KG1 (cell line): Measurements from ENCODE around the gene EZR.

Experiments used
- DNase-seq: peaks from one replicate; lab custom pipeline; 2025; lab: John Stamatoyannopoulos, UW

The EZR gene

DNA sequence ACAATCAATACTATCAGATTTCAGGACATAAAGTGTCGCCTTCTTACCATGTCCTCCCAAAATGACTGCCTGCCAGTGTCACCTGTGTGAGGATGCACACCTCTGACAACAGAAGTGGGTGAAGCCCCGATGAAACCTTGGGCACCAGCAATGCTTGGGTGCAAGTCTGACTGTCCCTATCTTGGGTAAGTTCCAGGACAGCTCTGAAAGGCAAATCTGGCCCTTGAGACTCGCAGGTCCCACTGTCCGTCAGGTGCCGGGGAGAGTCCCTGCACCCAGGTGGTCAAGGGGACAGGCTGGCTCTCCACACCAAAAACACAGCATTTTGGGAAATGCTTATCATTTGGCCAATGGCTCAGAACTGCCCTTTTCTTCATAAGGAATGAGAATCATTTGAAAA, 43.3 kb downstream of the EZR start:
- DNase-seq = no peak

DNA sequence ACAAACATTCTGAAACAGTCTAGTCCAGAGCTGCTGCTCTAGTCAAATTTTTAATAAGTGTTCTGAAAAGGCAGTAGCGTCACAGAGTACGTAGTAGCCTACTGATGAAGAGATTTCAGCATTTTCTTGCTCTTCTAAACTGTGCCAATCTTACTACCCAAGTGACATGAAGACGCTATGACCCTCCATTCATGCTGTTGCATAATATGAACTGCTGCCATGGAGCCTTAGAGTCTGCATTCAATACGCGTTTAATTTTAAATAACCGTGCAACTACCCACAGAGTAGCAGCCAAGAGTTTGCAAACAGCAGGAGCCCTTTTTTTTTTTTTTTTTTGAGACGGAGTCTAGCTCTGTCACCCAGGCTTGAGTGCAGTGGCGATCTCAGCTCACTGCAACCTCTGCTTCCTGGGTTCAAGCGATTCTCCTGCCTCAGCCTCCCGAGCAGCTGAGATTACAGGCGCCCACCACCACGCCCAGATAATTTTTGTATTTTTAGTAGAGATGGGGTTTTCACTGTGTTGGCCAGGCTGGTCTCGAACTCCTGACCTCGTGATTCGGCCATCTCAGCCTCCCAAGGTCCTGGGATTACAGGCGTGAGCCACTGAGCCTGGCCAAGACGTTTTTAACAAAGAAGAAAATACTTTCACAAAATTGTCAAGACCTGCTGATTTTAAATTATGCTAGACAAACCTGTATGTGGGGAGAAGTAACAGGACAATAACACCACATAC, 44.3 kb downstream of the EZR start:
- no peak for DNase-seq

DNA sequence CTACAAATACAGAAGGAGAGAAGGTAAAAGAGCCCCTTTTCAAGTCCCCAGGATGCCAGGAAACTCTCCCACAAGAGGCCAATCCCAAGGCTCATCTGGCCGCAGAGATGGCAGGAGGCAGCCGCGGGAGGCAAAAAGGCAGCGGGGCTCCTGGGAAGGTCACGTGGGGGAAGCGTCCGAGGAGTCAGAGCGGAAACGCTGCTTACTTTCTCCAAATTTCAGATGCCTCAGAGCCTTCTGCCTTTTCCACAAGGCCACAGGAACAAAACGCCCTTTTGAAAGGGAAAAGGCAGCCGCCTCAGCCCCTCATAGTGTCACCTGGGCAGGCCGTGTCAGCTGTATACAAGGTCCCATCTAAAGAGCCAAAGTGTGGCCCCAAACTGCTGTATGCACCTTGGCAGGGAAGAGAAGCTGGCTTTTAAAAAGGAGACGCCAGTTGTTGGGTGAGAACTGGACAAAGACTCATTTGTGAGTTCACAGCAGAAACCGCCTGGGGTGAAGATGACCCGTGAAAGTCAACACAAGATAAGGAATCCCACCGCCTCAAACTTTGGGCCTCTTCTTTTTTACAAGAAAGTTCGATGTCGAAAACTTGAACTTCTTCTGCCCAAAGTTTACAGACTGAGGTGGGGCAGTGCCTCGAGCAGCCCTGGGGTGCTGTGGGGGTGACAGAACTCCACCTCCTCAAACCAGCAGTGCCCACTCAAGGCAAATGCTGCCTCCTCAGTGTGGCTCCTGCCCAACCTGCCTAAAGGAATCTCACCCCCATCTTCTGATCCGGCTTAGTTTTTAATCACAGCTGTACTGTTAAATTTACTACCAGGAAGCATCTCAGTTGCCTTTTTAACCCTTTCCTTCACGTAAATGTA, 45.4 kb downstream of the EZR start:
- no peak for DNase-seq

DNA sequence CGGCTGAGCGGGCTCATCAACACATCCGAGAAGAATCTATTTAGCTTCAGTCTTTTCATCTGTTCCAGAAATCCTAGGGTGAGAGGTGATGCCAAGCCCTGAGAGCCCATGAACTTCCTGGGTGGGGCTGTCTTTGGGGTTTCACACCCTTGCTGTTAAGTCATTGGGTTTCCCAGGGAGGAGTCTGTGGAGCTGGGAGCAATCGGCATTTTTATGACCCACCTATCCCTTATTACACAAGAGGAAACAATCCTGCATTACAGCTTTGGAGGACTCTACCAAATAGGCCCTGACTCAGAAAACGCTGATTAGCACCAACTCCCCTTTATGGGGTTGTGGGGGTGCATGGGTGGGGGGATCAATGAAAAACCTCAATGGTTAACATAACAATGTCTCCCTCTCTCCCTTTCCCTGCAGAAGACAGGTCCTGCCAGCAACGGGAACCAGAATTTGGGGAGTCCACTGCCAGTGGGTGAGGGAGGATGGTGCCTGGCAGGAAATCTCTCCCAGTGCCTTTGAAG, 46.3 kb downstream of the EZR start:
- DNase-seq = no peak

DNA sequence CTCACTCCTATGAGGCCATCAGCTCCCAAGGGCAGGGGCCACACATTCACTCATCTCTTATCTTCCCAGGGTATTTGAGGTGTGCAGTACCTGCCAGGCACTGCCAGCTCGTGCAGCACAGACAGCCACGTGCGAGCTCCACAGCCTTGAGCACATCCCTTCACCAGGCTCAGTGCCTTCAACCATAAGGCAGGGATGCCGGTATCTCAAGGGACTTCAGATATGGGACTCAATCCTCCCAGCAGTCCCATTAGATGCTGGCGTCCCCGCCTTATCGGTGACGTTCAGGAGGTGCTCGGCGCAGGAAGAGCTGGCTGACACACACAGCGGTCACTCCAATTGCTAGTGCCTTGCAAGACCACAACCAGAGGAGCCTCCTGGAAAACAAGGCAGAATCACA, 47.0 kb downstream of the EZR start:
- DNase-seq = no peak

DNA sequence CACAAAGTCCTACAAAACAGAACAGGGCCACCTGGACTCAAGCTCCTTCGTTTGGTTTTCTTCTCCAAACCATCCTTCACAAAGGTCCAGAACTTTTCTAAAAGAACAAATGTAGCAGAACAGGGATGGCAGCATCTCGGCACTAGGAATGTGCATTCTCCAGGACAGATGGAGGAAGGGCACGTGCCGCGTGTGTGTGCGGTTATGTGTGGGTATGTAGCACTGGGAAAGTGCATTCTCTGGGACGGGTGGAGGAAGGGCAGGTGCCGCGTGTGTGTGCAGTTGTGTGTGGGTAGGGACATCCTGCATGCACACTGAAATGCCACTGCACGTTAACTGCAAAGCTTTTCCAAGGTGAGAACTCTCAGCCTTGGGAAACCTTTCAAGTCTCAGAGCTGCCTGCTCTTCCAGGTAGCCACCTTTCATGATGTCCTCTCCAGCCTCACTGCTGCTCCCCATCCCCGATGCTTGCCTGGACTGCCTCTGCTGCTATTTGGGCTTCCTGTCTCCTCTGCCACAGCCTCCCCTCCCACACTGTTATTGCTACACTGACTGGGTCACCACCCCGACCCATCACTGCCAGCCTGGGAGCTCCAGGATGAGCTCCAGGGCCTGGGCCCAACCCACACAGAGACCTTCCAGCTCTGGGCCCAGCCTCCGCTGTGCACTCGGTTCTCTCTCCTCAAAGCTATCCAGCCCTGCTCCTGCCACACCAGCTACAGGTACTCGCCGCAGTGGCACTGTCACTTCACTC, 47.6 kb downstream of the EZR start:
- no peak for DNase-seq

DNA sequence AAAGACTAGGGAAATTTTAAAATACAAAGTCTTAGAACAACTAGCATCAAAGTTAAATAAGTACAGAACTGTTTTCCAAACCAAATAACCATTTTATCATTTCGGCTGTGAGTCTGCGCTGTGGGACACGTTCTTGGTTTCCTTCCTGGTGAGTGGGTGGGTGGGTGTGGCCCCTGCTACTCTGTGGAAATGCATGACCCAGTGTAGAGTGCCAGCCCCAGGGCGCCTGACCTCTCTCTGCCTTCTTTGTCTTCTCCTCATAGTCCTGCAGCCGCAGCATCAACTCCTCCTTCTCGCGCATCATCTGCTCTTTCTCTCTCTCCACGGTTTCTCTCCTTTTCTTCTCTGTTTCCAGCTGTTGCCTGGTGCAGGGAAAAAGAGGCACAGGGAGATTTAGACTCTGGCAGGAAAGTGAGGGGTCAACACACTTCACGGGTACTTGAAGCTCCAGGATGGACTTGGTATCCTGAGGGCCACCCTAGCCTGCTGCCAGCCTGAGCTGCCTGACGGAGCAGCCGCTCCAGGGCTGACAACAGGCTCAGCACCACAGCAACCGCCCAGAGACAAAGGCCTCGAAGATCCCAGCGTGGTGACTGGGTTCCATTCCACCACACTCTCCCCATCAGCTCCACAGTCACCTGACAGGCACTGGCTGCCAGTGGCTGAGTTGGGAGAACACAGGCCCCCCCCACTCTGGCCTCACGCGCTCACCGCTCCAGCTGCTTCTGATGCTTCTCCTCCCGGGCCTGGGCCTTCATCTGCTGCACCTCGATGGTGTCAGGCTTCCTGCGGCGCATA, 48.4 kb downstream of the EZR start:
- no peak for DNase-seq

DNA sequence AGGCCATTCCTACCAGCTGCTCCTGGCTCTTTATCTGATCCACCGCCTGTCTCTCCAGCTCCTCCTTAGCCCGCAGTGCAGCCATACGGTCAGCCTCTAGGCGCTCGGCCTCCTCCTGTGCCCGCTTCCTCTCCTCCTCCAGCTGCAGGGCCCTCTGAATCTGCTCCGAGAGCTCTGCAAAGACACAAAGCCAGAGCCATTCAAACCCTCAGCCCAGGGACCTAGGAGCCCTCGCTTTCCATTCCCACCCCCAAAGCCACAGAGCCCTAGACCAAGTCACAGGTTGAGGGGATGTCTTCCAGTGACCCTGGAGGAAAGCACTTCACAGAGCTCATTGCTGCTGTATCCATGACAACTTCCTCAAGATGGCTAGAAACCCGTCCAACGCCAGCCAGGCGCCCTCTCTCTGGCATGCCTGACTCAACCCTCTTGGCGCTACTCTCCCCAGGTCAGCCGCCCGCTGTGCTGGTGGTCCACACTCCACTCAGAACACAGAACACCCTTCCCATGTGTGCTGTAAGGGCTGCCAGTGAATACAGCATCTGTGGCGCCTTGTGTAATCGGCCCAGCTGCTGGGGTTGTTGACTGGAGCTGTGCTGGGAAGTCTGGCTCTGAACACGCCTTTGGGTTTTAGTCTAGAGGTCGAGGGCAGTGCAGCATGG, 49.3 kb downstream of the EZR start:
- no peak for DNase-seq

DNA sequence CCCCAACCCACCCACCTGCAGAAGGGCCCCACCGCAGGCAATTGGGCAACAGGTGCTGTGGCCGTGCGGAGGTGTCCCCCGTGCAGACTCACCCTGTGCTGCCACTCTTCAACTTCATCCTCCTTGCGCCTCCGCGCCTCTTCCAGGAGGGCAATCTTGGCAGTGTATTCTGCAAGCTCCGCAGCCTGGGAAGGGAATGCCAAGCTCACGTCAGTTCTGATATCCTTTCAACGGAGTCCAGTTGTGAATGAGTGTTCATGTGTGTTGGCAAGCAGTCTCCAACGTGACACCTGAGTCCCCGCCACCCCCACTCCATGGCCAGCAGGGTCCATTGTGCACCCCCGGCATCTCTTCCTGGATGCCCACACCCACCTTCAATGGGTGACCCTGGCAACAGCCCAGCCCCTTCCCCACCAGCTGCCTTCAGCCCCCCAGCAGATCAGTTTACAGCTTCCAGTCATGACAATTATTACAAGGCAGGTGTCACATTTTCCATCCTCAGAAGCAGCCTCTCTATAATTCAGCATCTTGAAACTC, 49.9 kb downstream of the EZR start:
- DNase-seq = no peak

DNA sequence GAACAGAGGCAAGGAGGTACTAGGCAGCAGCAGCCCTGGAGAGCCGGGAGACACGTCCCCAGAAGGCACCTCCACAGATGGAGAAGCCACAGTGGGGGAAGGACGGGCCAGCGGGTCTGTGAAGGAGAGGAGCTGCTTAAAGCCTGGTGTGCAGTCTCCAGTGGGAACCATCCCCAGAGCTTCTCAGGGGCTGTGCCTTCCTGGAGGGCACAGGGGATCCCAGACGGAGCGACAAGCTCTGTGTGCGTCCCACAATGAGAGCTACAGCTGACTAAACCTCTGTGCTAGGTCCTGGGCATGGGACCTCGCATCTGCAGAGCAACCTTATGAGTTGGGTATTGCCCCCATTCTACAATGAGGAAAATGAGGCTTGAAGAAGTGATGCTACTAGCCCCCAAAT, 50.7 kb downstream of the EZR start:
- DNase-seq = no peak

DNA sequence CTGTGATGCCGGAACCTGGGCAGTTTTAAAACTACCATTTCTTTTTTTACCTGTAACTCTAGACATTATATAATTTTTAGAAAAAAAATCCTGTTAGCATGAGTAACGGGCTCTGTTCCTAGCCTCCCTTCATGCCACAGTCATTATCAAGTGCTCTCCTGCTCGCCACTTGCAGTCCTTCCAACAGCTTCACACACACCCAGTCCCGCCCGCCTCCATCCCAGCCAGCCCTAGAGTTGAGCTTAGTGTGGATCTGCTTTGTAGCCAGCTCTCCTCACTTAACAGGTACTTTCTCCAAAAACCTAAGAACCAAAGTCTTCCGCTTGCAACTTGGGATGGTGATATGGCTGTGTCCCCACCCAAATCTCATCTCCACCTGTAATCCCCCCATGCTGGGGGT, 51.5 kb downstream of the EZR start:
- no peak for DNase-seq

DNA sequence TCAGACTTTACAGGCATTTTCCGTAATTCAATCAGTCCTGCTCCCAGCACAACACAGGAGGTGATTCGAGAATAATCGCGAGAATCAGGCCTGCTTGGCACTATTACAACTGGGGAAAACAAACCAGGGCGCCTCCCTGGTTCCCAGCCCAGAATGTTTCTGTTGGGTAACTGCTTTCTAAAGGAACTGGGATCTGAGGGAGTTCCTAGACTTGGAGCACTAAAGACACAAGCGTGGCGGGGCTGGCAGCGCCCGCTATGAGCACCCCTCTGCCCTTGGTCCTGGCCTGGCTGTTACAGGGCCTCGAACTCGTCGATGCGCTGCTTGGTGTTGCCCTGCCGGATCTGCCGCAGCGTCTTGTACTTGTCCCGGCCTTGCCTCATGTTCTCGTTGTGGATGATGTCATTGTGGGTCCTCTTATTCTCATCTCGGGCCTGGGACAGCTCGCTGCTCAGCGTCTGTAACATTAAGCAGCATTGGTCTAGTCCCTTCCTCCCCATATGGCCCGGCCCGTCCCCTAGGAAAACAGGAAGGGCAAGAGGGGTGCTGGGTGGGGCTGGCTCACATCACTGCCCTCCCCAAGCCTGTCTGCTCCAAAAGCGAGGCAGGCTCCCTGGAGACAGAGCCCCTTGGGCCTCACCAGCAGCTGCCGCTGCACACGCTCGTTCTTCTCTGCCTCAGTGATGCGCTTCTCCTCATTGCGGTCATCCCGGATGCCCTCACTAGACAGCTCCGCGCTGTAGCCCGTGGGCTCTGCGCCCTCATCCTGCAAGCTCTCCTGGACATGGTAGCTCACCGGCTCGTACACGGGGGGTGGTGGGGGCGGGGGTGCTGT, 52.3 kb downstream of the EZR start:
- no peak for DNase-seq

DNA sequence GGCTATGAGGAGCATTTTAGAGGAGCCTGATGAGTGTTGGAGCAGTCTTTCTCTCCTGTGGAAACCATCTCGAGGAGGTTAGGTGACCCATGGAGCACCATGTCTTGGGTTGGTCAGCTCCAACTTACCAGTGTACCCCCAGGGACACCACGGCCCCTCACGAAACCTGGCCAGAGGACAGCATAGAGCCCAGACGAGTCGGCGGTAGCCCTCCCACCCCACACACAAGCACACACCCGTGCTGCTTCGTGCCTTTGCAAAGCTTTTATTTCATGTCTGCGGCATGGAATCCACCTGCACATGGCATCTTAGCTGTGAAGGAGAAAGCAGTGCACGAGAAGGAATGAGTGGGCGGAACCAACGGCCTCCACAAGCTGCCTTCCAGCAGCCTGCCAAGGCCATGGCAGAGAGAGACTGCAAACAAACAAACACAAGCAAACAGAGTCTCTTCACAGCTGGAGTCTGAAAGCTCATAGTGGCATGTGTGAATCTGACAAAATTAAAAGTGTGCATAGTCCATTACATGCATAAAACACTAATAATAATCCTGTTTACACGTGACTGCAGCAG, 53.6 kb downstream of the EZR start:
- DNase-seq = no peak

DNA sequence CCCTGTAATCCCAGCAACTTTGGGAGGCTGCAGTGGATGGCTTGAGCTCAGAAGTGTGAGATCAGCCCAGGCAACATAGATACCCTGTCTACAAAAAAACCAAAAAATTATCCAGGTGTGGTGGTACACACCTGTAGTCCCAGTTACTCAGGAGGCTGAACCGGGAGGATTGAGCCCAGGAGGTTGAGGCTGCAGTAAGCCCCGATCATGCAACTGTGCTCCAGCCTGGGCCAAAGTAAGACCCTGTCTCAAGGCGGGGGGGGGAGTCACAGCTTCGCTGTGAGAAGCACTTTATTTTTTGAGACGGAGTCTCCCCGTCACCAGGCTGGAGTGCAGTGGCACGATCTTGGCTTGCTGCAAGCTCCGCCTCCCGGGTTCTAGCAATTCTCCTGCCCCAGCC, 54.2 kb downstream of the EZR start:
- DNase-seq = no peak

DNA sequence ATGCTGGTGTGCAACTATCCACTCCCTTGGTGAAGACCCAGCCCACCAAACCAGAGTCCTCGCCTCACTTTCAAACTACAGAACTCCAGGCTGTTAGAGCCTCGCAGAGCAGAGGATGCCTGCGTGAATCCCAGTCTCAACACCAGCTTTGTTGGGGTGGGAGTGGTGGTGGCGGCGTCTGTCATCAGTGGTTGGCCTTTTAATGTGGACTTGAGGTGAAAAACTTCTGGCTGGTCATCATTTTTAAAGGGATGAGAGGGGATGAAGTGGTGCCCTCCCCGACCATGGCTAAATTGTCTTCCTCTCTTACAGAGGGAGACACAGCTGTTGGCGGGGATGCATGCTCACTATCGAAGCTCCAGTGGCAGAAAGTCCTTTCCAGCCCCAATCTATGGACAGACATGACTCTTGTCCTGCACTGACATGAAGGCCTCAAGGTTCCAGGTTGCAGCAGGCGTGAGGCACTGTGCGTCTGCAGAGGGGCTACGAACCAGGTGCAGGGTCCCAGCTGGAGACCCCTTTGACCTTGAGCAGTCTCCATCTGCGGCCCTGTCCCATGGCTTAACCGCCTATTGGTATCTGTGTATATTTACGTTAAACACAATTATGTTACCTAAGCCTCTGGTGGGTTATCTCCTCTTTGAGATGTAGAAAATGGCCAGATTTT, 54.9 kb downstream of the EZR start:
- DNase-seq = no peak

DNA sequence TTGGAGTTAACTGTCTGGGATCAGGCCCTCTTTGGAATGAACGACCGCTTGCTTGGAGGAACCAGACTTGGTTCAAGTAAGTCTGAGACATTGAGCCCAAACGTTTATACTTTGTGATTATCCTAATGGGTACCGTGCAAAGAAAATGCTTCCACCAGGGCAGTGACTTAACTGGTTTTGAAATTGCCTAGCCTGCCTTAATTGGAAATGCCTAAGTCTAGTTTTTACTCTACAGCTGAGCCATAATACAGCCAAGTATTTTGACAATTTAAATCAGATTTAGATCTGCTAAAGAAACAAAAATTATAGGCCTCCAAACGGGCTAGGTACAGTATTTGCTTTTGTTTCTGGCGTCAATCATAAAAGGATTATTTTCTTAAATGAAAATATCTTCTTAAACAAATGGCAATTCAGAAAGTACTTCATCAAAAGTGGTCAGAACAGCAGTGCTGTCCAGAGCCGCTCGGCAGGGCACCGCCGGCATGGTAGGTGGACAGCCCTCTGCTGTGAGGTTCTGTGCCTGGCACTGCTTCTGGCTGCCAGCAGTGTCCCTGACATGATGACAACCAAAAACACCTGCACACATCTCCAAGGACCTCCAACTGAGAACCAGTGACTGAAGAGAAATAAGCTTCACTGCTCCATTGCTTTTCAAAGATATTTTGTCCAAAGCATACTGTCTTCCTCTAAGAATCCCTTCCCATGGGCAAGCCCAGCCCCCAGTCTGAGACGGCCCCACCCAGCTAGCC, 55.6 kb downstream of the EZR start:
- no peak for DNase-seq

DNA sequence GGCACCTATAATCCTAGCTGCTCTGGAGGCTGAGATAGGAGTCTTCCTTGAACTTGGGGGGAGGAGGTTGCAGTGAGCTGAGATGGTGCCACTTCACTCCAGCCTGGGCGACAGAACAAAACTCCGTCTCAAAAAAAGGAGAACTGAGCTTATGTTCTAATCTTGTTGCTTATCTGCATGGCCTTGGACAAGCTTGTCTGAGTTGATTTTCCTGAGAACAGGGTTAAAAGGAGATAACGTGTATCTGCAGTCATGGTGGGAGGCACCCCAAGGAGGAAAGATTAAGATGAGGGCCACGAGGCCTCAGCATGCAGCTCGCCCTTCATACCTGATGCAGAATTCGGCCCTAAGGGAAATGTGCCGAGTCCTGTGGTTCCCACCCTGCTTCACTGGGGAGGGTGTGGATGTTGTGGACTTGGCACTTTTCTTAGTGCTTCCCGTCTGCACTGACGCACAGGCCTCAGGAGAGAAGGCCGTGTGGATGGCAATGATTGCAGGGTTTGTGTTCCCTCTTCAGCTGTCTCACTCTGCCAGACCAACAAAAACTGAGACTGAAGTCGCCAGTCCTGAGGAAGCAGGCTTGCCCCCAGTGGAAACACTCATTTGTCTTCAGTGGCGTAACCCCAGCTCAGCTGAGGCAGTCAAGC, 56.3 kb downstream of the EZR start:
- no peak for DNase-seq

DNA sequence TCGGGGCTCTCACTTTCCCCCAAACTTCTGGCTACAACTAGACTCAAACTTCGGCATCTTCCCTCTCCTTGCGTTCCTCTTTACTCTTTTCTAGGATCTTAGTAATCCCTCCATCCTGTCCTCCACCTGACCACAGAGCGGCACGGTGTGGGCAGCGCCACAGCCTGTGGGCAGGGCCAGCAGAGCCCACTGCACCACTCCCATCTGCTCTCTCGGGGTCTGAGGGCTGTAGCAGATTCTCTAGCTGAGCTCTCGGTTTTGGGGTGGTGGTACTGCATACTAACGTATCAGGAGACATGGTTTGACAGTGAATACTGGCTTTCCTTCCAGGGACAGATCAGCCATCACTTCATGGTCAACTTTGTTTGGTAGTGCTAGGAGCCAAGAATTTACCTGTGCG, 57.4 kb downstream of the EZR start:
- DNase-seq = no peak
